ENCODE measurements around the gene MAP1A. TPM values are rescaled to one million over a fixed set of nuclear protein-coding genes. Genes with fewer than 3 reads are reported as not detected.

MAP1A gene
- total RNA-seq, 1 experiment from 2014 or later, result 2.5 TPM

GRCh38 chr15:43544266-43544665, 26.9 kb downstream of the MAP1A start:
- H3K27ac Mint-ChIP-seq, result no peak overlapping the region
- H3K9me3 Mint-ChIP-seq, result peaks cover 0 to 8% of the 10 kb centered on the region in 2 experiments; a peak in 3 of 5 replicates

More at GRCh38 chr15:43544266-43544665, 26.9 kb downstream of the MAP1A start:
- no peak overlapping the region for H2BK12ac ChIP-seq (ENCODE audit: insufficient read length, low read depth, low read length)
- DNase-seq, result no peak
- H3K4me1 ChIP-seq (ENCODE audit: insufficient read depth, low read length), result no peaks in the 10 kb centered on the region
- Mint-ChIP-seq H3K4me1 (no peaks in the 10 kb centered on the region), H3K27me3 (ENCODE audit: low read depth) (no peaks in the 10 kb centered on the region), H3K36me3 (ENCODE audit: insufficient read depth in 1 of 3, low read depth in 3 of 3) (peaks cover 3 to 6% (median 4%) of the 10 kb centered on the region in 3 experiments; a peak in 4 of 7 replicates), H3K4me3 (no peak overlapping the region)
- H3K4ac ChIP-seq (ENCODE audit: low read depth, low read length), result no peak overlapping the region
- H3K23me2 ChIP-seq (ENCODE audit: insufficient read length, low read depth, low read length, poor library complexity, severe bottlenecking), result no peaks in the 10 kb centered on the region
- no peaks in the 10 kb centered on the region for H3K79me2 ChIP-seq (ENCODE audit: insufficient read depth, low read length)
- H3K27ac ChIP-seq (ENCODE audit: insufficient read length, low read depth, low read length), result no peak overlapping the region
- no peak overlapping the region for H2BK15ac ChIP-seq (ENCODE audit: low read depth, low read length)
- H3K9ac ChIP-seq (ENCODE audit: extremely low read depth, insufficient read length, low read length), result no peak overlapping the region
- no peak overlapping the region for H3T11ph ChIP-seq (ENCODE audit: low read length)
- no peak overlapping the region for H2BK5ac ChIP-seq (ENCODE audit: insufficient read length, low read length)
- no peaks in the 10 kb centered on the region for H4K20me1 ChIP-seq (ENCODE audit: control insufficient read depth, insufficient read depth, insufficient read length)
- H2AK5ac ChIP-seq (ENCODE audit: insufficient read length, low read length), result no peak overlapping the region
- H3K14ac ChIP-seq (ENCODE audit: insufficient read depth, low read length), result no peak overlapping the region
- no peak overlapping the region for H4K8ac ChIP-seq (replicated peaks; ENCODE audit: insufficient read length, low read depth, low read length)
- no peaks in the 10 kb centered on the region for H3K79me1 ChIP-seq (ENCODE audit: insufficient read depth, low read depth, low read length, poor library complexity, severe bottlenecking)
- H4K91ac ChIP-seq (ENCODE audit: insufficient read length, low read depth, low read length), result no peak overlapping the region
- no peak overlapping the region for H3K23ac ChIP-seq (ENCODE audit: insufficient read length, low read depth, low read length)
- H3K18ac ChIP-seq (ENCODE audit: insufficient read length, low read depth, low read length), result no peak overlapping the region
- no peak overlapping the region for H3K56ac ChIP-seq (ENCODE audit: insufficient read length, low read depth, low read length)
- no peaks in the 10 kb centered on the region for H3K9me3 ChIP-seq (ENCODE audit: control insufficient read depth, low read depth, low read length)
- H3K4me2 ChIP-seq (ENCODE audit: insufficient read depth, insufficient read length, low read length), result no peak overlapping the region
- H2AFZ ChIP-seq (ENCODE audit: low read length), result no peak overlapping the region
- H2BK20ac ChIP-seq (ENCODE audit: low read depth, low read length, poor library complexity, severe bottlenecking), result no peak overlapping the region
- no peak overlapping the region for H2BK120ac ChIP-seq (ENCODE audit: low read depth, low read length, poor library complexity, severe bottlenecking)
- H4K5ac ChIP-seq (ENCODE audit: insufficient read length, low read depth, low read length), result no peak overlapping the region
- no peaks in the 10 kb centered on the region; the same call in 1 of the 2 replicates for H3K27me3 ChIP-seq (ENCODE audit: insufficient read depth, low read length)
- no peak for TF ChIP-seq CTCF (conservative IDR thresholded peaks at IDR 0.05)
